Nephron (organoid): ENCODE measurements around the gene FOXD1.
A peak's percentile ranks its signal among the peaks of the same experiment; 100 is the strongest.

Experiments used
- H3K27ac Mint-ChIP-seq, 3 experiments: 2 replicates each; pipeline ENCODE4 v1.8.0; 2020; ENCODE audit warnings: mixed read lengths in 3 of 3, mild to moderate bottlenecking in 2 of 3, moderate library complexity in 1 of 3
- H3K27me3 Mint-ChIP-seq: 2 replicates; pipeline ENCODE4 v1.8.0; 2021; ENCODE audit warnings: low read depth, mild to moderate bottlenecking, moderate library complexity, mixed read lengths
- H3K36me3 Mint-ChIP-seq: 2 replicates; pipeline ENCODE4 v1.8.0; 2020; ENCODE audit warnings: low read depth, mixed read lengths
- H3K4me1 Mint-ChIP-seq: 2 replicates; pipeline ENCODE4 v1.8.0; 2020; ENCODE audit warnings: mixed read lengths
- H3K4me3 Mint-ChIP-seq, 3 experiments: 2 replicates each; pipeline ENCODE4 v1.8.0; 2020; ENCODE audit warnings: mild to moderate bottlenecking in 3 of 3, mixed read lengths in 3 of 3, moderate library complexity in 2 of 3
- H3K9me3 Mint-ChIP-seq: 2 replicates; pipeline ENCODE4 v1.8.0; 2020; ENCODE audit warnings: mixed read lengths
- TF ChIP-seq, protein P1 (sequence below), 3 experiments: fragments of 200-600 bp; sonication (generic); IDR thresholded peaks; one replicate each; pipeline ENCODE4 v1.5.0; 2021; ENCODE audit warnings: antibody characterized with exemption in 3 of 3; ENCODE audit not compliant: unreplicated experiment in 3 of 3

The FOXD1 gene

DNA sequence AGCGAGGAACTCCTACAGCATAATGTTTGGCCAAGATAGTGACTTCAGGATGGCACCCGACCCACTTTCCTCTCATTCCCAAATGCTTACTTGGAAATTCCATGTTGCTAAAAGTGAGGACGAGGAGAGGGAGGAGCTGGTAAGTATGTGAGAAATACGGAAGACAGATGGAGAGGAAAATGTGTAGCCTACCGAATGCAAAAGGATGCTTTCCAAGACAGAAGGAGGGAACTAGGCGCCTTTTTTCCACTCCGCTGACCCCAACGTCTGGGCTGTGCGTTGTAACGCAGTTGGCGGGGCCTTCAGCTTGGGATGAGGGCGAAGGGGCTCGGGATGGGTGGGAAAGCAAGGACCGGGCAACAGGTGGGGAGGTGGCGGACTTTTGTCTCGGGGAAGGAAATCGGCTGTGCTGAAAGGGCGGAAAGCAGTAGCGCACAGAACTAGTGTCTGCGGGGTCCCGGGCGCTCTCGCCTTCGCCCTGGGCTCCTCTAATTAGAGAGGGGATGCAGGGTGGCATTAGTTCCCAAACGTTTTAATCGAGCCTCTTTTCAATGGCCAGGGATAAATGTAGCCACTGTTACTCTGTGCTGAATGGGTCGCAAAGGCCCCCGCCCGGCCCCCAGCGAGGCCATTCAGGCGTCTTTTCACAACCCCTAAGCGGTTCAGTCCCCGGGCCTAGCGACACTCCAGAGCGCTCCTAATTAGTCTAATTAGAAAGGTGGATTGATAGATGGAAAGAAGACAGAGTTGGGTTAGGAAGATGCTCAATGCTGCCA is 12.6 kb downstream of the FOXD1 start:
- peaks cover 95% of the 10 kb centered on the region for H3K27me3 Mint-ChIP-seq
- no peaks in the 10 kb centered on the region for H3K9me3 Mint-ChIP-seq
- TF ChIP-seq, protein P1, sequence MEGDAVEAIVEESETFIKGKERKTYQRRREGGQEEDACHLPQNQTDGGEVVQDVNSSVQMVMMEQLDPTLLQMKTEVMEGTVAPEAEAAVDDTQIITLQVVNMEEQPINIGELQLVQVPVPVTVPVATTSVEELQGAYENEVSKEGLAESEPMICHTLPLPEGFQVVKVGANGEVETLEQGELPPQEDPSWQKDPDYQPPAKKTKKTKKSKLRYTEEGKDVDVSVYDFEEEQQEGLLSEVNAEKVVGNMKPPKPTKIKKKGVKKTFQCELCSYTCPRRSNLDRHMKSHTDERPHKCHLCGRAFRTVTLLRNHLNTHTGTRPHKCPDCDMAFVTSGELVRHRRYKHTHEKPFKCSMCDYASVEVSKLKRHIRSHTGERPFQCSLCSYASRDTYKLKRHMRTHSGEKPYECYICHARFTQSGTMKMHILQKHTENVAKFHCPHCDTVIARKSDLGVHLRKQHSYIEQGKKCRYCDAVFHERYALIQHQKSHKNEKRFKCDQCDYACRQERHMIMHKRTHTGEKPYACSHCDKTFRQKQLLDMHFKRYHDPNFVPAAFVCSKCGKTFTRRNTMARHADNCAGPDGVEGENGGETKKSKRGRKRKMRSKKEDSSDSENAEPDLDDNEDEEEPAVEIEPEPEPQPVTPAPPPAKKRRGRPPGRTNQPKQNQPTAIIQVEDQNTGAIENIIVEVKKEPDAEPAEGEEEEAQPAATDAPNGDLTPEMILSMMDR (IDR thresholded peaks at IDR 0.05; ENCODE audit: unreplicated experiment in 3 of 3): no peak
- peaks cover 12% of the 10 kb centered on the region for H3K4me1 Mint-ChIP-seq
- H3K27ac Mint-ChIP-seq: peak overlapping the region in 2 of 3 experiments; percentile 19 to 89
- H3K36me3 Mint-ChIP-seq: no peaks in the 10 kb centered on the region
- H3K4me3 Mint-ChIP-seq: peak overlapping the region; percentile 62 to 73 (median 64)

DNA sequence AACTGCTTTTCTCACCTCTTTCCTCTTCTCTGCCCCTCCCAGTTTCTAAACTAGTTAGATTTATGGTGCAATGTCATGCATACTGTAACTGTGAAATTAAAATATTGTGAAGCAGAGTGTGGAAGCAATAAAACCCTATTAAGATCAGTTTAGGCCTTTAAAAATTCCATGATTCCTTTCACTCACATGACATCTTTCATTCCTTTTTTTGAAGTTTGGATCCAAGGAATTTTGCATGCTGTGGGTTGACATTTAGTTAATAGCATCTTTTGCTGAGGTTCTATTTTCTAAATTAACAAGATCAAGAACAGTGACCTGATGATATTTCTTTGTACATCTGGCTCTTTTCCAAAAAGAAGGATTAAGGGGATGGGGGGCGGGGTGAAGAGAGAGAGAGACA is 13.7 kb downstream of the FOXD1 start:
- TF ChIP-seq, protein P1 (IDR thresholded peaks at IDR 0.05; ENCODE audit: unreplicated experiment in 3 of 3): no peak
- Mint-ChIP-seq H3K36me3 (no peaks in the 10 kb centered on the region), H3K27me3 (peaks cover 92% of the 10 kb centered on the region), H3K27ac (peak overlapping the region in 1 of 3 experiments; percentile 89), H3K9me3 (no peaks in the 10 kb centered on the region), H3K4me3 (peak overlapping the region in 1 of 3 experiments; percentile 32), H3K4me1 (peaks cover 12% of the 10 kb centered on the region)

DNA sequence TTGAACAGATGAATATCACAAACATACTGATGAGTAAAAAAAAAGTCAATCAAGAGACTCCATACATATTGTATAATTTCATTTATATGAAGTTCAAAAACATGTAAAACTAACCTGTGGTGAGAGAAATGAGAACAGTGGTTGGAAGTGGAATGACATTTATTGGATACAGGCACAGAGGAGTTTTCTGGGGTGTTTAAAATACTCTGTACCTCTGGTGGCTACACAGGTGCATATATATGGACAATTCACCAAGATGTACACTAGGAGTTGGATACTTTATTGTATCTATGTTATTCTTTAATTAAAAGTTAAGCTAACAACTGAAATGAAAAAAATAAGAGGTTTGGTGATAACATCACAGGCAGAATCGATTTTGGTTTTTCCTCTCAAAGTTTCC is 14.1 kb downstream of the FOXD1 start:
- H3K9me3 Mint-ChIP-seq: no peaks in the 10 kb centered on the region
- peak overlapping the region in 1 of 3 experiments; percentile 89 for H3K27ac Mint-ChIP-seq
- H3K4me1 Mint-ChIP-seq: peaks cover 12% of the 10 kb centered on the region
- H3K4me3 Mint-ChIP-seq: peak overlapping the region in 1 of 3 experiments; percentile 32
- peaks cover 87% of the 10 kb centered on the region for H3K27me3 Mint-ChIP-seq
- TF ChIP-seq, protein P1 (IDR thresholded peaks at IDR 0.05; ENCODE audit: unreplicated experiment in 3 of 3): no peak
- H3K36me3 Mint-ChIP-seq: no peaks in the 10 kb centered on the region

DNA sequence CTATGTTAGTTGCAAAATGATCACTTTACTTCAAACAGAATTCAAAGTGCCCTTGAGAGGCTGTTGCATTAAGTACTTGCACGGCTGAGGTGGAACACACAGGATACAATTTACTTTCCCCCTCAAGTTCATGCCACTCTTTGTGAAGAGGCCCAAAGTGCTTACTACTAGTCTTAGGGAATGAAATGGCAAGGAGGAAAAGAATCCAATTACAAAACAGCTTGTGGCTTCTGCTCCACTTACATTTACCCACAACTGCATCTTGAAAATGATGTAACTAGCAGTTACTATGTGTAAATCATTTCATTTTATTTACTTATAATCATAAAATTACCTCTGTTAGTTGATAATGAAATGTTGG is 14.6 kb downstream of the FOXD1 start:
- TF ChIP-seq, protein P1 (IDR thresholded peaks at IDR 0.05; ENCODE audit: unreplicated experiment in 3 of 3): peak in 1 of 3 experiments; percentile 7
- Mint-ChIP-seq H3K27me3 (peaks cover 87% of the 10 kb centered on the region), H3K27ac (no peak overlapping the region), H3K4me3 (no peak overlapping the region), H3K4me1 (peaks cover 10% of the 10 kb centered on the region), H3K36me3 (no peaks in the 10 kb centered on the region), H3K9me3 (peaks cover 3% of the 10 kb centered on the region)

DNA sequence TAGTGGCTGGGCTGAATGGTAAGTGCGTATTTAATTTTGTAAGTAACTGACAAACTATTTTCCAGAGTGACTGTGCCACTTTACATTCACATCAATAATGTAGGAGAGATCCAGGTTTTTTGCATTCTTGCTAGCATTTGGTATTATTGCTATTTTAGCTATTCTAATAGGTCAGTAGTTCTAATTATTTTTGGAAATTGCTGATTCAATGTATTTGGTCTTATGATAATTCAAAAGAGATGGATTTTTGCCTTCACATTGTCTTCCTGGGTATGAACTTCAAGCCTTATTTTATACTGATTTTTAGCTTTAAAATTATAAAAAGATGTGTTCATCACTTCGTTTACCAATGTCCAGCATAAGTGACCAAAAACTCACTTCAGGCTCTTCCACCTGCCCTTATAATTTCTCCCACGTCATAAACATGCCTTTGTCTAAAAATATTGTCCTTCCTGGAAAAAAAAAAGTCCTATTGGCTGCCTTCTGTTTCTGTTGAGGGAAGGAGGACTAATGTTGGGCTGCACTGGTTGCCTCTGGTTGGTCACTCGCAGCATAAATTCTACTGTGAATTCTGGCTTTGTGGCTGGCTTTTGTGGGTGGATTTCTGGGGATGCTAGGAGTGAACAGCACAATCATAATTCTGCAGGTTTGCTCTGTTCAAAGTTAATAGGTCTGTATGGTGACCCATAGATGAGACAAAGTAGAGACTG is 15.2 kb downstream of the FOXD1 start:
- peaks cover 6% of the 10 kb centered on the region for H3K4me1 Mint-ChIP-seq

More for the DNA sequence above, 15.2 kb downstream of the FOXD1 start:
- peaks cover 86% of the 10 kb centered on the region for H3K27me3 Mint-ChIP-seq
- H3K36me3 Mint-ChIP-seq: no peaks in the 10 kb centered on the region
- H3K27ac Mint-ChIP-seq: no peak overlapping the region
- TF ChIP-seq, protein P1 (IDR thresholded peaks at IDR 0.05; ENCODE audit: unreplicated experiment in 3 of 3): no peak
- H3K4me3 Mint-ChIP-seq: no peak overlapping the region
- H3K9me3 Mint-ChIP-seq: peaks cover 3% of the 10 kb centered on the region
